Measurements from ENCODE around the gene LPAR5. TPM values are rescaled to one million over a fixed set of nuclear protein-coding genes. Genes with fewer than 3 reads are reported as not detected.

Gene LPAR5
- total RNA-seq, 1 donor from 2014 or later = 7.0 TPM

- intact Hi-C loops (cut with micrococcal nuclease) = no loop called here
- peaks cover 50% of the 10 kb centered on the region for H3K36me3 ChIP-seq
- TF ChIP-seq CTCF (IDR thresholded peaks at IDR 0.05; ENCODE audit: borderline replicate concordance) = no peak
Observed at GRCh38 chr12:6666211-6666610, 30.5 kb upstream of the LPAR5 start.

DNA sequence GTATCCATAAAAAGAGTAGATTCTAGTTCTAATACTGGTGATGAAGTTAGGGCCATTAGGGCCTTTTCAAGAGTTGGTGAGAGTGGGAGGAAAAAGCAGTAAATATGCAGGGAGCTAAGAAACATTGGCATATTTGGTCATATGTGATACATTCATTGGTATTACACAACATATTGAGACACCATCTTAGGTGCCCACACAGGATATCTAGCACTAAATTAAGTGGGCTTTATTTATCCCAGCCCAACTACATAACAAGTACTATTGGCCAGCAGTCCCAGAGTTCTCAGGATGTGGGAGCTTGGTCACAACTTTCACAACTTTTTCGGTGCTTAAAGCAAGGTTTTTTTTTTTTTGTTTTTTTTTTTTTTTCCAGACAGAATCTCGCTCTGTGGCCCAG, 29.1 kb upstream of the LPAR5 start:
- H3K27me3 ChIP-seq (ENCODE audit: low read depth) = no peaks in the 10 kb centered on the region
- H3K4me1 ChIP-seq = peaks cover 23% of the 10 kb centered on the region
- H3K36me3 ChIP-seq = peaks cover 37% of the 10 kb centered on the region
- no peak overlapping the region for H3K27ac ChIP-seq (replicated peaks)
- no peaks in the 10 kb centered on the region for H3K9me3 ChIP-seq (replicated peaks)
- DNase-seq = no peak
- TF ChIP-seq CTCF (IDR thresholded peaks at IDR 0.05; ENCODE audit: borderline replicate concordance) = no peak
- no peak overlapping the region for H3K4me3 ChIP-seq
- intact Hi-C loops (cut with micrococcal nuclease) = no loop called here

More at GRCh38 chr12:6666211-6666610, 30.5 kb upstream of the LPAR5 start:
- DNase-seq = no peak
- no peaks in the 10 kb centered on the region for H3K9me3 ChIP-seq (replicated peaks)
- peaks cover 17% of the 10 kb centered on the region for H3K4me1 ChIP-seq
- H3K27ac ChIP-seq (replicated peaks) = no peak overlapping the region
- H3K27me3 ChIP-seq (ENCODE audit: low read depth) = no peaks in the 10 kb centered on the region
- no peak overlapping the region for H3K4me3 ChIP-seq

DNA sequence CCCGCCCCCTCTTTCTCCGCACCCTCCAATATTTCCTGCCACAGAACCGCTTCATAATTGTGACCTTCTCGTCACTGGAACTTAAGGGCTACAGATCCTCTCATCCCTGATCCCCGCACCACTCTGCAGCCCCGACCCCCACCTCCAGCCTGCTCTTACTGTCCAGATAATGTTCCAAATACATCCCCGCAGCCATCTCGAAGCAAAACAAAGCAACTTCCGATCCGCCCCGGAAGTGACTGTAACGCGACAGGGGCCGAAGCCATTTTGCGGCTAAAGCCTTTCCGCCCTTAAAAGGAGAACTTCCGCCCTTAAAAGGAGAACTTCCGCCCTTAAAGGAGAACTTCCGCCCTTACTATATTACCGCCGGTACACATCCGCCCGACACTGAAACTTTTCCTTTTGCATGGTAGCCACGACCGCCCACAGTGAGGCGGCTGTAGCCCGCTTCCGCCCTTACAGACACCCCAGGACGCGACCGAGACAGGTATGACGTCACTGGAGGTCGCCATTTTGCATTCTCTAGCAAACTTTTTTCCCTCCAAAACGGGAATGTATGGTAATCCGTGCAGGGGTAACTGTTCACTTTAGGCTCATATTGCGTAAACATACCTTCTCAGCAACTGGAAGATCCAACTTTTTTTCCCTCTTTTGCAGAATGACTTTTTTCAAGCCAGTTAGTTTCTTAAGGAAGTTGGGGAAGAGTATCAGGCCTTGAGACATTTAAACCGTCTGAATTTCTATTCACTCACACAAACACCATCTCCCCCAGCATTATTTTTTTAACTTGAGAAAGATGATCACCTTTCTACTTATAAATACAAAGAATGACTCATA, 27.4 kb upstream of the LPAR5 start, which contains the start of gene ING4:
ING4 (minus strand) TSS at position 214 of the 837 bp plus-strand sequence; CDS start at position 196, 18 bp downstream.
- peaks cover 23% of the 10 kb centered on the region for H3K4me1 ChIP-seq
- TF ChIP-seq CTCF (IDR thresholded peaks at IDR 0.05; ENCODE audit: borderline replicate concordance) = no peak
- peak within 1 kb of the TSS; percentile 81 for H3K27ac ChIP-seq (replicated peaks)
- no peaks in the 10 kb centered on the region for H3K27me3 ChIP-seq (ENCODE audit: low read depth)
- peak; percentile 97 for DNase-seq
- H3K36me3 ChIP-seq = peaks cover 31% of the 10 kb centered on the region
- peak within 1 kb of the TSS; percentile 83 for H3K4me3 ChIP-seq
- intact Hi-C loops (cut with micrococcal nuclease) = no loop called here
- H3K9me3 ChIP-seq (replicated peaks) = no peaks in the 10 kb centered on the region

DNA sequence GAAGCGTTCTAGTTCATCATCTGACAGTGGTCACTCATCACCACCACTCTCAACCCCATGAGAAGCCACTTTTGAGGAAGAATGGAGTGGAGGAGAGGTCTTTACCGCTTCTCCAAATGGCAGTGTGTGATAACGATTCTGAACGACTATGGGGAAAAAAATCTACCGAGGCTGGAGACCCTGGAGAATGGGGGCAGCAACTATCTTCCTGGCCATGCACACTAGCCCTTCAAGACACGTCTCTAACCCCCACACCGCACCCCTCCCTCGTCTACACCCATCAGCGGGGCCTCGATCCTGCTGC, 26.8 kb upstream of the LPAR5 start:
- TF ChIP-seq CTCF (IDR thresholded peaks at IDR 0.05; ENCODE audit: borderline replicate concordance) = no peak

DNA sequence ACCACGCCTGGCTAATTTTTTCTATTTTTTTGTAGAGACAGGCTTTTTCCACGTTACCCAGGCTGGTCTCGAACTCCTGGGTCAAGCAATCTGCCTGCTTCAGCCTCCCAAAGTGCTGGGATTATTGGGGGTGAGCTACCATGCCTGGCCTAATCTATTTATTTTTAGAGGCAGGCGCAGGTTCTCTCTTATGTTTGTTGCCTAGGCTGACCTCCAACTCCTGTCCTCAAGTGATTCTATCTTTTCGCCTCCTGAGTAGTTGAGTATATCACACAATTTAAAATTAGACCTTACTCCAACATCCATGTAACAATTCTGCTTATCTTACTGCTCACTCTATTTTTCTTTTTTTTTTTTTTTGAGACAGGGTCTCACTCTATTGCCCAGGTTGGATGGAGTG, 18.2 kb upstream of the LPAR5 start:
- intact Hi-C loops (cut with micrococcal nuclease) = no loop called here
- H3K27me3 ChIP-seq (ENCODE audit: low read depth) = no peaks in the 10 kb centered on the region
- H3K4me1 ChIP-seq = peaks cover 21% of the 10 kb centered on the region
- H3K4me3 ChIP-seq = no peak overlapping the region
- peak overlapping the region; percentile 81 for H3K27ac ChIP-seq (replicated peaks)
- peaks cover 83% of the 10 kb centered on the region for H3K36me3 ChIP-seq
- TF ChIP-seq CTCF (IDR thresholded peaks at IDR 0.05; ENCODE audit: borderline replicate concordance) = no peak
- DNase-seq = no peak
- H3K9me3 ChIP-seq (replicated peaks) = no peaks in the 10 kb centered on the region

More for the DNA sequence above, 26.8 kb upstream of the LPAR5 start:
- intact Hi-C loops (cut with micrococcal nuclease) = no loop called here
- Histone ChIP-seq H3K4me1 (peaks cover 23% of the 10 kb centered on the region), H3K36me3 (peaks cover 29% of the 10 kb centered on the region), H3K27me3 (ENCODE audit: low read depth) (no peaks in the 10 kb centered on the region), H3K27ac (replicated peaks) (peak overlapping the region; percentile 81), H3K9me3 (replicated peaks) (no peaks in the 10 kb centered on the region), H3K4me3 (peak overlapping the region; percentile 83)
- no peak for DNase-seq

Measured in left ventricle myocardium inferior (tissue), 1 donor.